Kidney epithelial cell (primary cell): ENCODE results near the gene GUF1. TPM values are rescaled to one million over a fixed set of nuclear protein-coding genes. Genes with fewer than 3 reads are reported as not detected.

Source experiments
- DNase-seq: peaks from one replicate; pipeline ENCODE4 v3.0.0-alpha.2; 2010; ENCODE audit warnings: low read depth
- H3K27me3 ChIP-seq: 2 replicates; pipeline ENCODE4 v1.6.0; 2011; ENCODE audit warnings: low read length; ENCODE audit not compliant: control insufficient read depth, insufficient read depth
- H3K36me3 ChIP-seq: 2 replicates; pipeline ENCODE4 v1.5.1; 2011; ENCODE audit warnings: low read length; ENCODE audit not compliant: control insufficient read depth, insufficient read depth
- H3K4me3 ChIP-seq: 2 replicates; pipeline ENCODE4 v1.5.1; 2011; ENCODE audit warnings: low read depth, mild to moderate bottlenecking, control low read depth, low read length
- total RNA-seq: library from RNA; depleted of rRNA; stranded (reverse); fragments of >200 nt; gene quantifications from 2 replicates; pipeline ENCODE4 v1.2.3, GENCODE V29; 2015
- TF ChIP-seq, protein P1 (sequence below): IDR thresholded peaks from 2 replicates; pipeline ENCODE4 v1.5.1; 2011; ENCODE audit warnings: mild to moderate bottlenecking, moderate library complexity, low read length, control low read depth, inconsistent platforms; ENCODE audit not compliant: insufficient read depth, poor library complexity, severe bottlenecking

Gene GUF1
- total RNA-seq, 1 donor from 2014 or later, result 27.7 TPM

DNA sequence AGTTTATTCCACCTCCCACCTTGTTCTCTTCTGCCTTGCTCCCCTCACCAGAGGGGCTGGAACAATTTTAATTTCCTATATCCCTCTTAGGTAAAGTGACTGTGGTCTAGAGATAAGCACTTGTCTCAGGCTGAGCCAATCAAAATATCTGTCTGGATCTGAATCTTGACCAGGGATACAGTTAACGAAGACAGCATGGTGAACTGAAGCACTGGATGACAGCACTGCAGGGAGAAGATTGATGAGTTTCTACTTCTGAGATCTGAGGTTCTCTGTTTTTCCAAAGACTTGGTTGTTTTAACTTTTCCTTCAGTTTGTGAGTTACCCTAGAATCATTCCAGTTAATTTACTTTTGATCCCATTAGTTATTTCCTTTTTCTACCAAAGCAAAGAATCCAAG, 34.9 kb downstream of the GUF1 start:
- TF ChIP-seq, protein P1, sequence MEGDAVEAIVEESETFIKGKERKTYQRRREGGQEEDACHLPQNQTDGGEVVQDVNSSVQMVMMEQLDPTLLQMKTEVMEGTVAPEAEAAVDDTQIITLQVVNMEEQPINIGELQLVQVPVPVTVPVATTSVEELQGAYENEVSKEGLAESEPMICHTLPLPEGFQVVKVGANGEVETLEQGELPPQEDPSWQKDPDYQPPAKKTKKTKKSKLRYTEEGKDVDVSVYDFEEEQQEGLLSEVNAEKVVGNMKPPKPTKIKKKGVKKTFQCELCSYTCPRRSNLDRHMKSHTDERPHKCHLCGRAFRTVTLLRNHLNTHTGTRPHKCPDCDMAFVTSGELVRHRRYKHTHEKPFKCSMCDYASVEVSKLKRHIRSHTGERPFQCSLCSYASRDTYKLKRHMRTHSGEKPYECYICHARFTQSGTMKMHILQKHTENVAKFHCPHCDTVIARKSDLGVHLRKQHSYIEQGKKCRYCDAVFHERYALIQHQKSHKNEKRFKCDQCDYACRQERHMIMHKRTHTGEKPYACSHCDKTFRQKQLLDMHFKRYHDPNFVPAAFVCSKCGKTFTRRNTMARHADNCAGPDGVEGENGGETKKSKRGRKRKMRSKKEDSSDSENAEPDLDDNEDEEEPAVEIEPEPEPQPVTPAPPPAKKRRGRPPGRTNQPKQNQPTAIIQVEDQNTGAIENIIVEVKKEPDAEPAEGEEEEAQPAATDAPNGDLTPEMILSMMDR, result no peak
- no peak overlapping the region for H3K4me3 ChIP-seq
- no peak for DNase-seq
- H3K27me3 ChIP-seq, result no peaks in the 10 kb centered on the region
- H3K36me3 ChIP-seq, result no peaks in the 10 kb centered on the region

DNA sequence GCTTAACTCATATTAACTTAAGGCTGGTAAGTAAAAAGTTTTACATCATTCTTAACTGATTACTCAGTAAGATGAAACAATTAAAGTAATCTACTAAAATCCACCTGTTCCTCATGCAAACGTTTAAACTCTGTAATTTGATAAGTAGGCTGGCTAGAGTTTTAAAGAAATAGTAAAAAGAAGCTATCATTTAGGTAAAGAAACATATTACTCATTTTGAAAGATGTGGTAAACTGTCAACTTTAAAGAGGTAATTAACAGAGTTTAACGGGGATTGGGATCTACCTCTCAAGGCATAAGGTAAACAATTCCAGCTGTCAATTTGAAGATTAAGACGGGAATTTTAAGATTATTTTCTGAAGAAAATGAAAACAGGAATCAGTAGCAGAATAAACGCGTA, 38.4 kb downstream of the GUF1 start:
- DNase-seq, result no peak
- H3K36me3 ChIP-seq, result no peaks in the 10 kb centered on the region
- no peaks in the 10 kb centered on the region for H3K27me3 ChIP-seq

DNA sequence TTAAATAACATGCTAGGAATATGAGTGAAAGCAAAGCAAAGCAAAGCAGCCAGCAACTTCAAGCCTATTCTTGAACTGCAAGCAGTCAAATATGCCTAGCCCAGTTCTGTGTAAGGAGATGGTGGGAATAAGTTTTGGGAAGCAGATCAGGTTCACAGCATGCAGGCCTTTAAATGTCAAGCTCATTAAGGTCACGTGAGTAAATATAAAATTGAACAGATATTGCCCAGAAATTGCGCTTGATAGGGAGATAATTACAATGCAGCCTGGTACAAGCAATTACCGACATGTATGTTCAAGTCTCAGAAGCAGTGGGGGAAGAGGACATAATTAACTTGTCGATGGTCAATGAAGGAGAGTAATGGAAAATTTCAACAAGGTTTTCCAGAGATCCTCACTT, 42.2 kb downstream of the GUF1 start:
- Histone ChIP-seq H3K36me3 (no peaks in the 10 kb centered on the region), H3K27me3 (no peaks in the 10 kb centered on the region), H3K4me3 (no peak overlapping the region)
- no peak for DNase-seq
- TF ChIP-seq, protein P1, result no peak

More for the DNA sequence above, 38.4 kb downstream of the GUF1 start:
- H3K4me3 ChIP-seq, result no peak overlapping the region
- TF ChIP-seq, protein P1, result no peak

DNA sequence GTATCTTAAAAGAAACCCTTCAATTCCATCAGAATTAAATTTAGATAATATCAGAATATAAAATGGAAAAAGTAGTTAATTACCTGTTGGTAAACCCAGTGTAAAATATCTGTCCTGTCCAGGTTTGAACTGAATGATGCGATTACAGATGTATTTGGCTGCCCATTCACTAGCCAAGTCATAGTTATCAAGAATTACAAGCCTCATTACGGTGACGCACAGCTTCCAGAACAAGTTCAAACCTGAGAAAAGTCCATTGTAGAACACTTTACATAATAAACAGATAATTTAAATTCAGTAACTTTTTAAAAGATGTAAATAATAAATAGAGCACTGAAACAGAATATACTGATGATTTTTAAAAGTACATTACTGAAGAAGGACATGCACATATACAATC, 43.8 kb downstream of the GUF1 start:
- no peak overlapping the region for H3K4me3 ChIP-seq
- DNase-seq, result no peak
- TF ChIP-seq, protein P1, result no peak
- H3K27me3 ChIP-seq, result no peaks in the 10 kb centered on the region
- no peaks in the 10 kb centered on the region for H3K36me3 ChIP-seq

DNA sequence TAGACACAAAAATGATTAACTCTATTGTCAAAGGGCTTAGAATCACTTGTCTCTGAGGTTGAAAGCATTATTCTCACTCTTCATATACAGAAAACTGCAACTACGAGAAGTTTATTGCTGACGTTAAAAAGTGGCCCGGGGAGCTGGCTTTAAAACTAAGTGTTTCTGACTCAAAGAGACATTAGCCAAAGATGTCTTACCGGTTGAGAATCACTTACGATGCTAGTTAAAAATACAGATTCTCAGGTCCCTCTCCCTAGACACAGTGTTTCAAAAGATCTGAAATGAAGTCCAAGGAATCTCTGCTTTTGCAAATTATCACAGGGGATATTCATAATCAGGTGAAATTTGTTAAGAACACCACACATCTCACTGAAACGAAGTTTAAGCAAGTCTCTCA, 46.9 kb downstream of the GUF1 start:
- TF ChIP-seq, protein P1, result no peak
- DNase-seq, result no peak
- no peaks in the 10 kb centered on the region for H3K27me3 ChIP-seq
- H3K4me3 ChIP-seq, result peak overlapping the region; percentile 56
- no peaks in the 10 kb centered on the region for H3K36me3 ChIP-seq

DNA sequence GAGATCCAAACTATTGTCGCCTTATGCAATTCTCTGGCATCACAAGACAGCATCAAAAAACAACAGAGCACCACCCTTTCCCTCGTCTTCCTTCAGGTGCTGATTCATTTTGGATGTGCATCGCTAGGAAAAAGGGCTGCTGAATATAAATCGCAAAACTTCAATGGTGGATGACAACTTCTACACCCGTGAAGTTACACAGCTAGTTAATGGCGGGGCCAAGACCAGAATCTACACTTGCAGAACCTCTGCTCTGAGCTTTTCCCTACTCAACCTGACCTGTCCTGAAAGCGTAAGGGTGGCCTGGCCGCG, 47.5 kb downstream of the GUF1 start:
- DNase-seq, result no peak
- no peaks in the 10 kb centered on the region for H3K27me3 ChIP-seq
- H3K4me3 ChIP-seq, result peak overlapping the region; percentile 56
- no peaks in the 10 kb centered on the region for H3K36me3 ChIP-seq
- TF ChIP-seq, protein P1, result no peak
